ENCODE results near the gene RALGAPA2.

DNA sequence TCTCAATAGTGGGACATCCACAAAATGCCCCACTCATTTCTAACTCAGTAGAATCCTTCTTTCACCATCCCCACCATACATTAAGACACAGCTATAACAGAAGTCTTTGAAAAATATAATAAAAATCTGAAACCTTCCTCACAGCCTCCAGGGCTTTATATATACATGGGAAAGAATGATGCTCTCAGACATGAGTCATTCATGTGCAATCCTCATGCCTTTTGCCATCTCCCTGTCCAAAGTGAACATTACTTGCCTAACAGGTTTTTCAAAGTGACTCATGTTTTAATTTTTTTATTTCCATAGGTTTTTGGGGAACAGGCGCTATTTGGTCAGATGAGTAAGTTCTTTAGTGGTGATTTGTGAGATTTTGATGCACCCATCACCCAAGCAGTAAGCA lies 162.7 kb downstream of the RALGAPA2 start:
- TF ChIP-seq, protein P1, sequence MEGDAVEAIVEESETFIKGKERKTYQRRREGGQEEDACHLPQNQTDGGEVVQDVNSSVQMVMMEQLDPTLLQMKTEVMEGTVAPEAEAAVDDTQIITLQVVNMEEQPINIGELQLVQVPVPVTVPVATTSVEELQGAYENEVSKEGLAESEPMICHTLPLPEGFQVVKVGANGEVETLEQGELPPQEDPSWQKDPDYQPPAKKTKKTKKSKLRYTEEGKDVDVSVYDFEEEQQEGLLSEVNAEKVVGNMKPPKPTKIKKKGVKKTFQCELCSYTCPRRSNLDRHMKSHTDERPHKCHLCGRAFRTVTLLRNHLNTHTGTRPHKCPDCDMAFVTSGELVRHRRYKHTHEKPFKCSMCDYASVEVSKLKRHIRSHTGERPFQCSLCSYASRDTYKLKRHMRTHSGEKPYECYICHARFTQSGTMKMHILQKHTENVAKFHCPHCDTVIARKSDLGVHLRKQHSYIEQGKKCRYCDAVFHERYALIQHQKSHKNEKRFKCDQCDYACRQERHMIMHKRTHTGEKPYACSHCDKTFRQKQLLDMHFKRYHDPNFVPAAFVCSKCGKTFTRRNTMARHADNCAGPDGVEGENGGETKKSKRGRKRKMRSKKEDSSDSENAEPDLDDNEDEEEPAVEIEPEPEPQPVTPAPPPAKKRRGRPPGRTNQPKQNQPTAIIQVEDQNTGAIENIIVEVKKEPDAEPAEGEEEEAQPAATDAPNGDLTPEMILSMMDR (IDR thresholded peaks at IDR 0.05), result no peak
- no peak for TF ChIP-seq POLR2A (IDR thresholded peaks at IDR 0.05)
- no peak for TF ChIP-seq POLR2AphosphoS5 (IDR thresholded peaks at IDR 0.05)
